A549 treated with CpdA at 1 μM for 4 hours (cell line): Measurements from ENCODE around the gene STARD3. TPM values are rescaled to one million over a fixed set of nuclear protein-coding genes. Genes with fewer than 3 reads are reported as not detected.

Source experiments
- total RNA-seq: library from RNA; stranded (reverse); fragments of 200-300 nt; extraction: Qiagen RNA extraction; gene quantifications from 5 replicates; pipeline ENCODE4 v1.2.3, GENCODE V29; 2022; ENCODE audit warnings: low read depth

Gene STARD3
- total RNA-seq = 41.4 to 64.8 TPM (median 59.5 TPM) in 5 replicates

GRCh38 chr17:39636927-39637736, at the start of gene STARD3:
STARD3 (plus strand) TSS chr17:39637144; CDS start chr17:39653532, 16,388 bp downstream.

GRCh38 chr17:39607851-39608130, 29.2 kb upstream of the STARD3 start, which contains the start of gene NEUROD2:
NEUROD2 (minus strand) TSS chr17:39607920; CDS start chr17:39606599, 1,321 bp downstream.

GRCh38 chr17:39626171-39627046, 10.5 kb upstream of the STARD3 start, which contains the start of gene PPP1R1B:
PPP1R1B (plus strand) TSS chr17:39626952; CDS start chr17:39627393, 441 bp downstream.

GRCh38 chr17:39664581-39665561, 27.9 kb downstream of the STARD3 start, which contains the start of gene TCAP:
TCAP (plus strand) TSS chr17:39665349; CDS start chr17:39665360, 11 bp downstream.

GRCh38 chr17:39667945-39668924, 31.3 kb downstream of the STARD3 start, which contains the start of gene PNMT:
PNMT (plus strand) TSS chr17:39668453; CDS start chr17:39668476, 23 bp downstream.

GRCh38 chr17:39687546-39688474, 50.9 kb downstream of the STARD3 start, which contains the start of gene PGAP3:
PGAP3 (minus strand) TSS chr17:39688057; CDS start chr17:39688014, 43 bp downstream.

GRCh38 chr17:39699818-39700147, 62.8 kb downstream of the STARD3 start, which contains the start of gene ERBB2:
ERBB2 (plus strand) TSS chr17:39700064; CDS start chr17:39700239, 175 bp downstream.

Other genes starting within 250 kb of the STARD3 start
- 7.5 to 9.4 TPM (median 8.7 TPM) in 5 replicates for gene FBXL20, start 235.5 kb upstream of the STARD3 start, total RNA-seq
- gene MED1, start 185.9 kb upstream of the STARD3 start, total RNA-seq = 27.1 to 38.2 TPM (median 33.3 TPM) in 5 replicates
- 34.5 to 41.9 TPM (median 38.5 TPM) in 5 replicates for gene CDK12, start 175.7 kb upstream of the STARD3 start, total RNA-seq
- gene NEUROD2, start 29.2 kb upstream of the STARD3 start, total RNA-seq = 0.03 TPM in 1 of 5 replicates, not detected in the others
- gene PPP1R1B, start 10.2 kb upstream of the STARD3 start, total RNA-seq = 0.03 TPM in 1 of 5 replicates, not detected in the others
- 0.64 to 1.7 TPM (median 1.1 TPM) in 5 replicates for gene TCAP, start 28.2 kb downstream of the STARD3 start, total RNA-seq
- not detected in 5 replicates for gene PNMT, start 31.3 kb downstream of the STARD3 start, total RNA-seq
- 6.7 to 8.9 TPM (median 7.8 TPM) in 5 replicates for gene PGAP3, start 50.9 kb downstream of the STARD3 start, total RNA-seq
- 28.0 to 38.1 TPM (median 32.9 TPM) in 5 replicates for gene ERBB2, start 62.9 kb downstream of the STARD3 start, total RNA-seq
- gene MIEN1, start 93.4 kb downstream of the STARD3 start, total RNA-seq = 89.4 to 104 TPM (median 92.7 TPM) in 5 replicates
- gene GRB7, start 100.8 kb downstream of the STARD3 start, total RNA-seq = 4.1 to 7.6 TPM (median 6.6 TPM) in 5 replicates
- gene IKZF3, start 227.2 kb downstream of the STARD3 start, total RNA-seq = not detected in 5 replicates
- not detected in 5 replicates for gene ZPBP2, start 231.1 kb downstream of the STARD3 start, total RNA-seq